GM21723 (cell line): ENCODE data around the gene TAAR1.
A peak's percentile ranks its signal among the peaks of the same experiment; 100 is the strongest.
"Not testable (repeated sequence)": the region's sequence is repeated elsewhere in the genome, so short reads cannot be mapped to it uniquely, and the experiment has no call there.

ENCODE experiments used
- ATAC-seq: cut with Tn5 transposase; IDR thresholded peaks from one replicate; pipeline ENCODE4 v1.9.1; 2021; ENCODE audit warnings: mild to moderate bottlenecking, moderate library complexity; ENCODE audit not compliant: unreplicated experiment

Gene TAAR1

GRCh38 chr6:132659082-132659481 is at the start of gene TAAR1:
Gene TAAR1, minus strand, starts transcription at chr6:132659182. Its CDS starts 13,179 bp downstream, at chr6:132646003.
- no peak for ATAC-seq

DNA sequence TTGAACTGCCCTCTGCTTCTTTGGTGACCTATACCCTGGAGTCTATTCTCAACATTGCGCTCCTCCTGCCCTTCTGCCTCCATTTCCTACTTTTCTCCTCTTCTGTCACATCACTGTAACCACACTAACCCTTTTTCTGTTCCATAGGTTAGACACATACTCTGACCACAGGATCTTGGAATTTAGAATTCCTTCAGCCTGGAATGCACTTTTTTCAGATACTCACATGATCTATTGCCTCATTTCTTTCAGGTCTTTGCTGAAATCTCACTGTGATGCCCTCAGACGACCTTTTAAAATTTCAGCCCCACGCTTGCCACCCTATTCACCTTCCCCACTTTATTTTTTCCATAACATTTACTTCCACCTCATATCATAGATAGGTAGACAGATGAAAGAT is 49.8 kb upstream of the TAAR1 start:
- no peak for ATAC-seq

- ATAC-seq = no peak
Observed at GRCh38 chr6:132708002-132708401, 49.0 kb upstream of the TAAR1 start.

DNA sequence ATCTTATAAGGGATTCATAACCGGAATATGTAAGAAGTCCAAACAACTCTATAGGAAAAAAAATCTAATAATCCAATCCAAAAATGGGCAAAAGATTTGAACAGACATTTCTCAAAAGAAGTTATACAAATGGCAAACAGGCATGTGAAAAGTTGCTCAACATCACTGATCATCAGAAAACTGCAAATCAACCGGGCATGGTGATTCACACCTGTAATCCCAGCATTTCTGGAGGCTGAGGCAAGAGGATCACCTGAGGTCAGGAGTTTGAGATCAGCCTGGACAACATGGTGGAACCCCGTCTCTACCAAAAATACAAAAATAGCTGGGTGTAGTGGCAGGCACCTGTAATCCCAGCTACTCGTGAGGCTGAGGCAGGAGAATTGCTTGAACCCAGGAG is 47.8 kb upstream of the TAAR1 start:
- not testable (repeated sequence) for ATAC-seq

DNA sequence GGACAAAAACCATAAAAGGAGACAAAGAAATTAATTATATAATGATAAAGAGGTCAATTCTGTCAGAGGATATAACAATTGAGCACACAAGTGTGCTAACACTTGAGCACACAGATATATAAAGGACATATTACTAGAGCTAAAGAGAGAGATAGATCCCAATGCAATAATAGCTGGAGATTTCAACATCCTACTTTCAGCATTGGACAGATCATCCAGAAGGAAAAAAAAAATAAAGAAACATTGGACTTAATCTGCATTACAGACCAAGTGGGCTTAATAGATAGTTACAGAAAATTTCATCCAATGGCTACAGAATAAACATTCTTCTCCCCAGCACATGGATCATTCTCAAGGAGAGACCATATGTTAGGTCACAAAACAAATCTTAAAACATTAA is 45.0 kb upstream of the TAAR1 start:
- no peak for ATAC-seq

DNA sequence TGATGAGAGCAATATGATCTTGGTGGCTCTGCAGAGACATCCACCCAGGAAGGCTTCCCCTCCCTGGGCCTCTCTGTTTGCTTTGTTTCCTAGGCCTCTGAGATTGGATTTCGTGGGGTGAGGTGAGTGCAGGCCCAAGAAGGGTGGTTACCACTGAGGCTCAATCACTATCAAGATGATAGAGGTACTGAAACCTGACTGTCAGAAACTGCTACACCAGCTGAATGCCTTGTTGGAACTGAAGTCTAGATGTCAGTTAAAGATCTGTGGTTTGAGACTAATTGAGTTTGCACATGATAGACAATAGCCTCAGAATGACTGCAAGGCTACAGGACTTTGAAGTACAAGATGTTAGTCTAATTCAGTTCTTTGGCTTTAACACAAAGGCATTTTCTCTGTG is 39.6 kb upstream of the TAAR1 start:
- no peak for ATAC-seq

DNA sequence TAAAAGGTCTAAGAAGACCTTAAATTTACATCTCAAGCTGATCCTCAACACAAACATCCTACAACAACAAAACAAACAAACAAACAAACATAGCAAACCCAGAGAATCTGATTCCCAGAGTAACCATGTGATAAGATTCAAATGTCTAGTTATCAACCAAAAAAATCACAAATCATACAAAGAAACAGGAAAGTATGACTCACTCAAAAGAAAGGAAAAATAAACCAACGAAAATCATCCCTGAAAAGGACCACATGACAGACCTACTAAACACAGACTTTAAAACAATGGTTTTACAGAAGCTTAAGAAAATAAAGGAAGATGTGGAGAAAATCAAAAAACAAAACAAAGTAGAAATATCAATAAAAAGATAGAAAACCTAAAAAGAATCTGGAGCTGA is 36.8 kb upstream of the TAAR1 start:
- ATAC-seq = no peak

GRCh38 chr6:132693478-132693877 is 34.5 kb upstream of the TAAR1 start:
- ATAC-seq = no peak

DNA sequence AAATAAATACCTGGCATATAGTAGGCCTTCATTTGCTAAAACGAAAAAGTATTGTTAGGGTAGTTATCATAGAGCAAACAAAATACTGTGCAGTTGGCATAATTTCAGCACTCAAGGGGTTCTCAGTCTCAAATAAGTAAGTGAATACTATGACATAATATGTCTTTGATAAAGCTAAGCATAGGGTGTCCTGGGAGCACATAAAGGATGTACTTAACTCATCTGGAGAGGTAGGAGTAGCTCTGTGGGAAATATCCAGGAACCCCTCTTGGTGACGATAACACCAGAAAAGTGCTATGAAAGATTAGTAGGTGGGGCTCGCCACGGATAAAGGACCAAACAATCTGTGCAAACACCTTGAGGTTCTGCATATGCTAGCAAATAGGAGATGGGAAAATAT is 31.7 kb upstream of the TAAR1 start:
- no peak for ATAC-seq

- no peak for ATAC-seq
Observed at GRCh38 chr6:132687306-132687705, 28.3 kb upstream of the TAAR1 start.

- no peak for ATAC-seq
Observed at GRCh38 chr6:132686531-132686930, 27.5 kb upstream of the TAAR1 start.

DNA sequence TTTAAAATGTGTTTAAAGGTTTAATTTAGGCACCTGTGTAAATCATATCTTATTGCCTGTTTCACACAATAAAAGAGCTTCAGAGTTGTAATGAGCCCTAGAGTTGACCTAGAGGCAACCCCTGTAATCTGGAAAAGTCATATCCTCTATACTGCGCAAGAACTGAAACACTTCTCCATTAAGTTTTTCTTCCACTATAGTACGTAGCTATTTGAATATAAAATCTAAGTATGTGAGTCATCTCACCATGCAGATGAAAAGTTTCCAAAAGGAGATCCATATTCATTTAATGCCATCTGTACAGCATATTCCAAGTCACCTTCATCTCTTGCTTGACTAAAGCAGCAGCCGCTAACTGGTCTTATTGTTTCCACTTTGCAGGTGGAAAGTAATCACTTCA is 26.0 kb upstream of the TAAR1 start:
- no peak for ATAC-seq

GRCh38 chr6:132684272-132684671 is 25.3 kb upstream of the TAAR1 start:
- ATAC-seq = no peak

DNA sequence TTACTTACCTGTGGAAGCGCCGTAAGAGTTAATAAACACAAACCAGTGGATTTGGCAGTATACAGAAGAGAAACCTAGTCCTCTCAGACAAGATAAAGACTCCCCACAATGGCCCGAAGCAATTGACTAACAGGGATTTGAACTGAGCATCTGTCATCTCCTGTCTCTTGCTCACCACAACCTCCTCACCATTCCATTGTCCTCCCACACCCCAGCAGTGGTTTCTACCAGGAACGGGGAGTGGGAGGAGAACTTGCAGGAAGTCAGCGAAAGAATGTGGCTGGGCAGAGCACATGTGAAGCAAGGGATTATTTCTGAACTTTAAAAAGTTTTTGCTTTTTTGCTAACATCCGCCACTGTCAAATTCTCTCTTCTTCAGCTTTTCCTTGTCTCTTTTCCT is 24.6 kb upstream of the TAAR1 start:
- ATAC-seq = no peak

DNA sequence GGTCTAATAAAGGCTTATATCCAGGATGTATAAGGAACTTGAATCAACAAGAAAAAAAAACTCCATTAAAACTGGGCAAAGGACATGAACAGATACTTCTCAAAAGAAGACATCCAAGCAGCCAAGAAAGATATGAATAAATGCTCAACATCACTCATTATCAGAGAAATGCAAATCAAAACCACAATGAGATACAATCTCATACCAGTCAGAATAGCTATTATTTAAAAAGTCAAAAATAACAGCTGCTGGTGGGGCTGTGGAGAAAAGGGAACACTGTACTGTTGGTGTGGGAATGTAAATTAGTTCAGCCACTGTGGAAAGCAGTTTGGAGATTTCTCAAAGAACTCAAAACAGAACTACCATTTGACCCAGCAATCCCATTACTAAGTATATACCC is 20.1 kb upstream of the TAAR1 start:
- not testable (repeated sequence) for ATAC-seq

DNA sequence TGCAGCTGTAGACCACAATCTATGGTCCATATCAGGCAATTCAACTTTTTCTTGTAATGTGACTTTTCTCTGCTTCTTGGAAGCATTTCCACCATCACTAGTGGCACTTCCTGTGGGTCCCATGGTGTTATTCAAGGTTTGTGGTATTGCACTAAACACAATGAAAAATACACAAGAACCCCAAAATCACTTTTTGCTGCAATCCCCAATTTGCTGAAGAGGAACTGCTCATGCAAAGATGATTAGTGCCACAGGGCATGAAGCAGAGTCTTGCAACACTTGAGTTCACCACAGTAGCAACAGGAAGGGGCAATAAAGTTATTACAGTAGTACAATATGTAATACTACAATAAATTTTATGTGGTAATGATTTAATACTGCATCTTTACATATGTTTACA is 16.8 kb upstream of the TAAR1 start:
- ATAC-seq = no peak

GRCh38 chr6:132675002-132675401 is 16.0 kb upstream of the TAAR1 start:
- no peak for ATAC-seq

DNA sequence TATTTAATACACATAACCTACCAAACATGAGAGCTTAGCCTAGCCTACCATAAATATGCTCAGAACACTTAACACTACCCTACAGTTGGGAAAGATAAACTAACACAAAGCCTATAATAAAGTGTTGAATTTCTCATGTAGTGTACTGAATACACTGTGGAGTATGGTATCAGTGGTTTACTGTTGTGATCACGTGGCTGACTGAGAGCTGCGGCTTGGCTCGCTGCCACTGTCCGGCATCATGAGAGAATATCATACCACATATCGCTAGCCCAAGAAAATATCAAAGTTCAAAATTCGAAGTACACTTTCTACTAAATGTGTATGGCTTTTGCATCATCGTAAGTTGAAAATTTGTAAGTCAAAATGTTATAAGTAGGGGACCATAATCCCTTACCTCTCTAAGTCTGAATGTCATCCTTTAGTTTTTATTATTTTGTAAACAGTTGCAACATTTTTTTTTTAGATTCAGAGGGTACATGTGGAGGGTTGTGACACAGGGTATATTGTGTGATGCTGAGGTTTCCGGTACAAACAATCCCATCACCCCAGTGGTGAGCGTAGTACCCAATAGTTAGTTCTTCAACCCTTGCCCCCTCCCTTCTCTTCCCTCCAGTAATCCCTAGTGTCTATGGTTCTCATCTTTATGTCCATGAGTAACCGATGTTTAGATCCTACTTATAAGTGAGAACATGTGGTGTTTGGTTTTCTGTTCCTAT is 14.6 kb upstream of the TAAR1 start:
- ATAC-seq = no peak

DNA sequence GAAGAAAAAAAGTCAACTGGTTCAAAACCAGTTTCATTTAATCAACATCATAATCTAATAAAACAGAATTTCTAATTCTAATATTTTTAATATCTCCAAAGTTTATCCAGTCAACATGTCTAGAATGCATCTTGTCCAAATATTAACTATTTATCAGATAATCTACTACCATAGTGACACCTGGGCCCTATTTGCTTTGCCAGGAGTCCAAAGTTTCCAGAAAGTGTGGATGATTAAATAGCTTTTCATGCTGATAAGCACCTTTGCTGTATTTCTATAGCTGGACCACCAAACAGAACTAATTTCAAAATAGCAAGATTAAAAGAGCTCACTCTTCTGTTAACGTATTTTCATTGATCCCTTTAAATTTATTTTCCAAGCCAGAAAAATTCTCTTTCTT is 12.3 kb upstream of the TAAR1 start:
- ATAC-seq = no peak

DNA sequence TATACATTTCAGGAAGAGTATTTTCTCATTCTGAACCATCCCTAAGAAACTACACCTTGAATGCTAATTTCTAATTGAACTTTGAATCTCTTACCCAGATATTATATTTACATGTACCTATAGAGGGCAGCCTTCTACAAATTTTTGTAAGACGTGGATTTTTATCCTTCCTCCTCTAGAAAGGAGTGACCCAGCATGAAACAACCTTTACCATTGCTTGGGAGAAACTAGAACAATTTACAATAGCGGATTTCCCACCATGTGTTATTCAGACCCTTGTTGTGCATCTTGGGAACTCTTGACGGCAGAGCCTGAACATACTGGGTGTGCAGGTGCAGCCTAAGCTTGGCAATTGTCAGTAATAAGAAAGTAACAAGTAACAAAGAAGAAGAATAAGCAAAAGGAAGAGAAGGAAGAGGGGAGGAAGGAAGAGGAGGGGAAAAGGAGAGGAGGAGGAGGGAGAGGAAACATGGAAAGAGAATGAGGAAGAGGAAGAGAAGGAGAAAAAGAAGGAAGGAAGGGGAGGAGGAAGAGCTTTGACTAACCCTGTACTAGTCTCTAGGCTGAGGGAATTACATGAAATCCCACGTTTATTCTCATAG is 10.8 kb upstream of the TAAR1 start:
- peak; percentile 69 for ATAC-seq

GRCh38 chr6:132666118-132666517 is 7.1 kb upstream of the TAAR1 start:
- ATAC-seq = no peak

GRCh38 chr6:132664309-132665034 is 5.5 kb upstream of the TAAR1 start:
- ATAC-seq = no peak
